MM.1S (cell line): ENCODE results near the gene EPDR1.

ENCODE experiments used
- DNase-seq: peaks from one replicate; pipeline ENCODE4 v3.0.0-alpha.2; 2015
- H2AFZ ChIP-seq: fragments of 300-600 bp; sonication (generic); 2 replicates; pipeline ENCODE4 v1.6.0; 2016; ENCODE audit warnings: antibody characterized with exemption, low read length
- H3F3A ChIP-seq: fragments of 300-600 bp; sonication (generic); 2 replicates; pipeline ENCODE4 v1.6.1; 2016; ENCODE audit warnings: mild to moderate bottlenecking, antibody characterized with exemption, low read length, moderate library complexity, mixed read lengths; ENCODE audit not compliant: insufficient read depth
- H3K27ac ChIP-seq: fragments of 300-600 bp; sonication (generic); 2 replicates; pipeline ENCODE4 v1.5.1; 2016; ENCODE audit warnings: mild to moderate bottlenecking, low read length
- H3K27me3 ChIP-seq: fragments of 300-600 bp; sonication (generic); replicated peaks from 2 replicates; pipeline ENCODE4 v1.6.0; 2016; ENCODE audit warnings: low read length; ENCODE audit not compliant: insufficient read depth
- H3K36me3 ChIP-seq: fragments of 300-600 bp; sonication (generic); replicated peaks from 2 replicates; pipeline ENCODE4 v1.6.1; 2016; ENCODE audit warnings: mild to moderate bottlenecking, low read length, mixed read lengths; ENCODE audit not compliant: insufficient read depth
- H3K4me1 ChIP-seq: fragments of 300-600 bp; sonication (generic); 2 replicates; pipeline ENCODE4 v1.6.1; 2016; ENCODE audit warnings: low read length, mixed read lengths
- H3K4me2 ChIP-seq: fragments of 300-600 bp; sonication (generic); 2 replicates; pipeline ENCODE4 v1.6.0; 2016; ENCODE audit warnings: low read depth, low read length
- H3K4me3 ChIP-seq: fragments of 300-600 bp; sonication (generic); 2 replicates; pipeline ENCODE4 v1.5.1; 2016; ENCODE audit warnings: low read length, mixed read lengths
- H3K79me2 ChIP-seq: fragments of 300-600 bp; sonication (generic); 2 replicates; pipeline ENCODE4 v1.6.1; 2016; ENCODE audit warnings: mixed run types, low read length, mixed read lengths
- H3K9ac ChIP-seq: fragments of 300-600 bp; sonication (generic); 2 replicates; pipeline ENCODE4 v1.6.1; 2016; ENCODE audit warnings: low read length, mixed read lengths
- H3K9me2 ChIP-seq: fragments of 300-600 bp; sonication (generic); replicated peaks from 2 replicates; pipeline ENCODE4 v1.6.1; 2016; ENCODE audit warnings: mild to moderate bottlenecking, low read length, mixed read lengths; ENCODE audit not compliant: insufficient read depth
- H3K9me3 ChIP-seq: fragments of 300-600 bp; sonication (generic); replicated peaks from 2 replicates; pipeline ENCODE4 v1.6.1; 2016; ENCODE audit warnings: mild to moderate bottlenecking, low read length, mixed read lengths; ENCODE audit not compliant: insufficient read depth
- H4K20me1 ChIP-seq: fragments of 300-600 bp; sonication (generic); 2 replicates; pipeline ENCODE4 v1.6.1; 2016; ENCODE audit warnings: mild to moderate bottlenecking, low read length, moderate library complexity, mixed read lengths; ENCODE audit not compliant: insufficient read depth
- CTCF ChIP-seq: fragments of 300-600 bp; sonication (generic); IDR thresholded peaks from 2 replicates; pipeline ENCODE4 v1.5.1; 2016; ENCODE audit warnings: antibody characterized with exemption, low read length, mixed read lengths
- EZH2 ChIP-seq: fragments of 300-600 bp; sonication (generic); optimal IDR thresholded peaks from 2 replicates; pipeline ENCODE3; 2017; ENCODE audit warnings: low read depth, mild to moderate bottlenecking, antibody characterized with exemption, low read length, mixed read lengths
- EZH2phosphoT487 ChIP-seq: fragments of 300-600 bp; sonication (generic); IDR thresholded peaks from 2 replicates; pipeline ENCODE4 v1.6.1; 2018; ENCODE audit warnings: antibody characterized with exemption, low read length

Gene EPDR1

GRCh38 chr7:37923996-37924395, 3.6 kb downstream of the EPDR1 start:
- Histone ChIP-seq H3K9ac (no peak overlapping the region), H3K27me3 (no peaks in the 10 kb centered on the region), H3K27ac (no peak overlapping the region), H3K4me3 (no peak overlapping the region), H3K9me2 (no peaks in the 10 kb centered on the region), H3K4me1 (peaks cover 10% of the 10 kb centered on the region), H3K79me2 (peaks cover 74% of the 10 kb centered on the region), H2AFZ (no peak overlapping the region), H3F3A (peaks cover 15% of the 10 kb centered on the region; the same call in 1 of the 2 replicates), H4K20me1 (no peaks in the 10 kb centered on the region), H3K9me3 (no peaks in the 10 kb centered on the region), H3K36me3 (0 out of 2 replicates have a peak, but pooled peaks cover 5% of the 10 kb centered on the region), H3K4me2 (no peak overlapping the region)
- no peak for TF ChIP-seq EZH2
- TF ChIP-seq CTCF: no peak
- TF ChIP-seq EZH2phosphoT487: no peak
- DNase-seq: no peak

GRCh38 chr7:37924491-37925041, 4.1 kb downstream of the EPDR1 start:
- Histone ChIP-seq H2AFZ (no peak overlapping the region), H3K4me2 (no peak overlapping the region), H3K27ac (no peak overlapping the region), H3K4me3 (no peak overlapping the region), H3K4me1 (peaks cover 10% of the 10 kb centered on the region), H4K20me1 (no peaks in the 10 kb centered on the region), H3K79me2 (peaks cover 78% of the 10 kb centered on the region), H3F3A (peaks cover 15% of the 10 kb centered on the region; the same call in 1 of the 2 replicates), H3K27me3 (no peaks in the 10 kb centered on the region), H3K9me3 (no peaks in the 10 kb centered on the region), H3K9me2 (no peaks in the 10 kb centered on the region), H3K9ac (no peak overlapping the region), H3K36me3 (0 out of 2 replicates have a peak, but pooled peaks cover 5% of the 10 kb centered on the region)
- TF ChIP-seq EZH2phosphoT487: no peak
- no peak for TF ChIP-seq EZH2
- no peak for TF ChIP-seq CTCF
- no peak for DNase-seq

- H3K79me2 ChIP-seq: peaks cover 88% of the 10 kb centered on the region
- H3K4me1 ChIP-seq: peaks cover 6% of the 10 kb centered on the region; the same call in 1 of the 2 replicates
- no peaks in the 10 kb centered on the region for H3K9me3 ChIP-seq
- H3K36me3 ChIP-seq: 0 out of 2 replicates have a peak, but pooled peaks cover 5% of the 10 kb centered on the region
- no peak overlapping the region for H3K9ac ChIP-seq
- H3K27me3 ChIP-seq: no peaks in the 10 kb centered on the region
- H3K4me3 ChIP-seq: no peak overlapping the region
- H2AFZ ChIP-seq: no peak overlapping the region
- DNase-seq: no peak
- H4K20me1 ChIP-seq: no peaks in the 10 kb centered on the region
- H3F3A ChIP-seq: 0 out of 2 replicates have a peak, but pooled peaks cover 7% of the 10 kb centered on the region
- TF ChIP-seq EZH2: no peak
- TF ChIP-seq CTCF: no peak
- no peak for TF ChIP-seq EZH2phosphoT487
- H3K27ac ChIP-seq: no peak overlapping the region
- H3K9me2 ChIP-seq: no peaks in the 10 kb centered on the region
- no peak overlapping the region for H3K4me2 ChIP-seq
Measured at GRCh38 chr7:37925620-37926019, 5.2 kb downstream of the EPDR1 start.
